Gastroesophageal sphincter (tissue), 3 donors: ENCODE measurements around the gene CD226.

Experiments
- EP300 ChIP-seq: sonication (generic); formaldehyde crosslinking; IDR thresholded peaks from one replicate; pipeline ENCODE4 v1.6.1; 2017; ENCODE audit warnings: antibody characterized with exemption, mild to moderate bottlenecking
- POLR2A ChIP-seq, 2 donors: fragments of 450-650 bp; IDR thresholded peaks; one replicate each; pipeline ENCODE4 v1.6.1; 2017; ENCODE audit warnings: antibody characterized with exemption in 2 of 2, mild to moderate bottlenecking in 2 of 2, moderate library complexity in 1 of 2
- POLR2AphosphoS5 ChIP-seq: sonication (generic); formaldehyde crosslinking; IDR thresholded peaks from one replicate; pipeline ENCODE4 v1.6.1; 2017; ENCODE audit warnings: antibody characterized with exemption
- TF ChIP-seq, protein P1 (sequence below), 4 experiments: fragments of 200-600 bp in 2 of 4; fragments of 450-650 bp in 2 of 4; sonication (generic) in 1 of 4; IDR thresholded peaks; one replicate each; pipeline ENCODE4 v1.5.1; 2017 to 2019; ENCODE audit warnings: antibody characterized with exemption in 4 of 4, mild to moderate bottlenecking in 2 of 4, moderate library complexity in 2 of 4

DNA sequence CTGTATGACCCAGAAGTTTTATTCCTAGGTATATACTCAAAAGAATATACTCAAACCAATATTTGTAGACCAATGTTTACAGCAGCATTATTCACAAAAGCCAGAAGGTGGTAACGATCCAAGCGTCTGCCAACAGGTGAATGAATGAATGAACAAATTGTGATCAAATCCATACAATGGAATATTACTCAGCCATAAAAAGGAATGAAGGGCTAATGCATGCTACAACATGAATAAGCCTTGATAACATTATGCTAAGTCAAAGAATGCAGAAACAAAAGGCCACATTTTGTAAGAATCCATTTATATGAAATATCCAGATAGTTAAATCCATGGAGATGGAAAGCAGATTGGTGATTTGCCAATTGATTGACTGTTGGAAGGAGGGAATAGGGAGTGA, 5.5 kb upstream of the CD226 start:
- TF ChIP-seq POLR2A (IDR thresholded peaks at IDR 0.05), result no peak
- TF ChIP-seq, protein P1, sequence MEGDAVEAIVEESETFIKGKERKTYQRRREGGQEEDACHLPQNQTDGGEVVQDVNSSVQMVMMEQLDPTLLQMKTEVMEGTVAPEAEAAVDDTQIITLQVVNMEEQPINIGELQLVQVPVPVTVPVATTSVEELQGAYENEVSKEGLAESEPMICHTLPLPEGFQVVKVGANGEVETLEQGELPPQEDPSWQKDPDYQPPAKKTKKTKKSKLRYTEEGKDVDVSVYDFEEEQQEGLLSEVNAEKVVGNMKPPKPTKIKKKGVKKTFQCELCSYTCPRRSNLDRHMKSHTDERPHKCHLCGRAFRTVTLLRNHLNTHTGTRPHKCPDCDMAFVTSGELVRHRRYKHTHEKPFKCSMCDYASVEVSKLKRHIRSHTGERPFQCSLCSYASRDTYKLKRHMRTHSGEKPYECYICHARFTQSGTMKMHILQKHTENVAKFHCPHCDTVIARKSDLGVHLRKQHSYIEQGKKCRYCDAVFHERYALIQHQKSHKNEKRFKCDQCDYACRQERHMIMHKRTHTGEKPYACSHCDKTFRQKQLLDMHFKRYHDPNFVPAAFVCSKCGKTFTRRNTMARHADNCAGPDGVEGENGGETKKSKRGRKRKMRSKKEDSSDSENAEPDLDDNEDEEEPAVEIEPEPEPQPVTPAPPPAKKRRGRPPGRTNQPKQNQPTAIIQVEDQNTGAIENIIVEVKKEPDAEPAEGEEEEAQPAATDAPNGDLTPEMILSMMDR (IDR thresholded peaks at IDR 0.05), result no peak
- no peak for TF ChIP-seq EP300
- no peak for TF ChIP-seq POLR2AphosphoS5
